GM21528 (cell line): ENCODE measurements around the gene SYT13.

Source experiments
- ATAC-seq: cut with Tn5 transposase; IDR thresholded peaks from one replicate; pipeline ENCODE4 v1.9.1; 2021; ENCODE audit warnings: mild to moderate bottlenecking, moderate library complexity; ENCODE audit not compliant: unreplicated experiment, low FRiP score

SYT13 gene

GRCh38 chr11:45285930-45286632 lies at the start of gene SYT13:
Gene SYT13, minus strand, starts transcription at chr11:45286341. Its CDS starts 134 bp downstream, at chr11:45286207.
- ATAC-seq, result no peak

- ATAC-seq, result no peak
Measured at GRCh38 chr11:45335434-45335833, 49.3 kb upstream of the SYT13 start.

- ATAC-seq, result no peak
Measured at GRCh38 chr11:45334836-45335235, 48.7 kb upstream of the SYT13 start.

- ATAC-seq, result no peak
Measured at GRCh38 chr11:45334410-45334809, 48.3 kb upstream of the SYT13 start.

- no peak for ATAC-seq
Measured at GRCh38 chr11:45333001-45333971, 47.1 kb upstream of the SYT13 start.

- no peak for ATAC-seq
Measured at GRCh38 chr11:45332276-45332934, 46.3 kb upstream of the SYT13 start.

- no peak for ATAC-seq
Measured at GRCh38 chr11:45331839-45332238, 45.7 kb upstream of the SYT13 start.

GRCh38 chr11:45328726-45329125 lies 42.6 kb upstream of the SYT13 start:
- ATAC-seq, result no peak

GRCh38 chr11:45324459-45324858 lies 38.3 kb upstream of the SYT13 start:
- no peak for ATAC-seq

GRCh38 chr11:45323601-45324249 lies 37.6 kb upstream of the SYT13 start:
- no peak for ATAC-seq

GRCh38 chr11:45322891-45323600 lies 36.9 kb upstream of the SYT13 start:
- ATAC-seq, result no peak

- no peak for ATAC-seq
Measured at GRCh38 chr11:45322111-45322705, 36.1 kb upstream of the SYT13 start.

- no peak for ATAC-seq
Measured at GRCh38 chr11:45321669-45322068, 35.5 kb upstream of the SYT13 start.

GRCh38 chr11:45321031-45321595 lies 35.0 kb upstream of the SYT13 start:
- no peak for ATAC-seq

- ATAC-seq, result no peak
Measured at GRCh38 chr11:45320371-45320770, 34.2 kb upstream of the SYT13 start.

- no peak for ATAC-seq
Measured at GRCh38 chr11:45319077-45319476, 32.9 kb upstream of the SYT13 start.

GRCh38 chr11:45318516-45318915 lies 32.4 kb upstream of the SYT13 start:
- ATAC-seq, result no peak

GRCh38 chr11:45316258-45316657 lies 30.1 kb upstream of the SYT13 start:
- ATAC-seq, result no peak

- ATAC-seq, result no peak
Measured at GRCh38 chr11:45314900-45315299, 28.8 kb upstream of the SYT13 start.
